GM18502 (cell line): ENCODE data around the gene SOBP.
A peak's percentile ranks its signal among the peaks of the same experiment; 100 is the strongest.

Experiments used
- ATAC-seq: cut with Tn5 transposase; IDR thresholded peaks from one replicate; pipeline ENCODE4 v1.9.1; 2021; ENCODE audit warnings: mild to moderate bottlenecking; ENCODE audit not compliant: unreplicated experiment, poor library complexity

The SOBP gene

DNA sequence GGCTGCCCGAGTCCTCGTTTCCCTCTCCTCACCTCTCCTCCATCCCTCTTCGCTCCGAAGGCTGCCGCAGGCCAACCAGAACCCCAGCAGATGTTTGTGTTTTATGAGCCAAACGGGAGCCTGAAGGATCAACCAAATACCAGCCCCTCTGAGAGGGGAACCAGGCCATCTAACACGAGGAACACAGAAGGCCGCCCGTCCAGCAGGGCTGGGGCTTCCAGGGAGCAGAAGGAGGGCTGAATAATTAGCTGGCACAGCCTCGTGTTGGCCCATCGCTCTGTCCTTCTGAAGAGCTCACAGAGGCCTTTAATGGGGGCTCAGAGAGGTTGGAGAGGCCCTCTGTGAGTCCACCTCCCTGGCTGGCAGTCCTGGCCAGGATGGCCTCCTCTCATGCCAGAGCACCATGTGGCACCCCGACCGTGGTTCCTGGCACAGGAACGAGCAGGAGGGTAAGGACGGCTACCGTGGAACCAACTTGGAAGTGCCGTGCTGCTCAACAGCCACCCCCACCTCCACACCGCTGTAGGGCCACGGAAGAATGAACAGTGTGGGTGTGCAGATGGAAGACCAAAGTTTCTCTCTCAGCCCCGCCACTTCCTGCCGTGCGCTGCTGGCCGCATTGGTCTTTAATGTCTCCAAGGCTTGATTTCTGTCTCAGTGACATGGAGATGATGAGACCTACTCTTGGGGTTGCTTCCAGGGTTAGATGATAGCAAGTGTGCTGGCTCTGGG is 179.0 kb downstream of the SOBP start:
- peak; percentile 89 for ATAC-seq

DNA sequence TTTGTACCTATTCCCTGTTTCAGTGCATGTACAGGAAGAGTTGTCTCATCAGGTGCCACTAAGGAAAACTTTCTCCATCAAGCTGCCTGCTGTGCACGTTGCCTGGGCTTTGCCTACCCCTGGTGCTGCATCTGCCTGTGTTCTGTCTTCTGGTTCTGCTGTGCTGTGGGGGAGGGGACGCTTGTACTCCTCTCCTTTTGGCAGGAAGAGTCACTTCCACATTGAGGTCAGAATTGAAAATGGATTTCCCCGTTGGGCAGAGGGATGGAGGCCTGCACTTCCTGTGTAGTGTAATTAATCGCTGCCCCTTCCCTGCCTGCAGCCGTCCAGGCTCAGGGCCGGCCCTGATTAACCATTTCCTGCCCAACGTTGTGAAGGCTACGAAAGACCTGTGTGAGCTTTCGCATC is 180.9 kb downstream of the SOBP start:
- ATAC-seq: peak; percentile 33

DNA sequence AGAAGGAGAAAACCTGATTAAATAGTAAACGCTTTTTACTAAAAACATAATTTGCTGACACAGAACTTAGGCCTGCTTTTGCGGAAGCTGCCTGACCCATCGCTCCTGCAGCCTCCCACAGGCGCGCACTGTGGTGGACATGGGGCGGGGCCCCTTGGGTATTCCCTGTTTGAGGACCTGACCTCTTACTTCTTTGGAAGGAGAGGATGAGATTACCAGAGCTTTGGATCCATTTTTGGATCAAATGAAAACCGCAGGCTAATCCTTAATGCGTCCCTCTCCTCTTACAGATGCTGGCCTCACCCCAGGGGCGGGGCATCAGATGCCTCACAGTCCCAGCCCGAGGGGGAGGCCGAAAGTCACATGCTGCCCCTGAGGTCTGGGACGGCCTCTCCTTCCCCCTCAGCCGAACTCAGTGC is 183.2 kb downstream of the SOBP start:
- no peak for ATAC-seq

DNA sequence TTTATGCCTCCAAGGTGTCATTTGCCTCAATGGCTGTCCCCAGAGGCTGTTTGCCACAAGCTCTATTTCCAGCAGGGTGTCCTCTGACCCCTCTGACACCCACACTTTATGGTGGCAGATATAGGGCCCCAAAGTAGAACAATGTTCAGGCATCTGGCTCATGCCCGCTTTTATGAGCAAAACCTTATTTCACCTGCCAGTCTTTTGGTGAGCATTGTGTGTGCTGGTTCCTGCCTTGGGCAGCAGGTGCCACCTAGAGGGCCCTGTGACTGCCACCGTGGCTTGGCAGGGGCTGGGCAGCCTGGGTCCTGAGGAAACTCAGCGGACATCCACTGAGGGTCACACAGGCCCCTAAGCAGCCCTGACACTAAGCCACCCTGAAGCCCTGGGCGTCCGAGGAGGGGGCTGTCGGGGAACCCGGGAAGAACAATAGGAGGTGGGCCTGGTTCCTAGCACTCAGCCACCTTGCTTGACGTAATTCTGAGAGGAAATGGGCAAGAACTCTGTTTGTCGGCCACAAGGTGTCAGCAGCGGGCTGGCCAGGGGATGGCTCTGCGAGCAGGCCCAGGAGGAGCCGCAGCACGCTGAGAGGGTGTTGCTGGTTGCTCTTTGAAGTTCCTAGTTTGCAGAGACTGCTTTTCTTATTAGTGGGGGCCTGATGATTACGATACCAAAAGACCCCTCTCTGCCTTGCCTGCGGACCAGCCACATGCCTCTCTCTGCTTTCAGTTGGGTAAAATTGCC is 185.2 kb downstream of the SOBP start:
- ATAC-seq: peak; percentile 88

DNA sequence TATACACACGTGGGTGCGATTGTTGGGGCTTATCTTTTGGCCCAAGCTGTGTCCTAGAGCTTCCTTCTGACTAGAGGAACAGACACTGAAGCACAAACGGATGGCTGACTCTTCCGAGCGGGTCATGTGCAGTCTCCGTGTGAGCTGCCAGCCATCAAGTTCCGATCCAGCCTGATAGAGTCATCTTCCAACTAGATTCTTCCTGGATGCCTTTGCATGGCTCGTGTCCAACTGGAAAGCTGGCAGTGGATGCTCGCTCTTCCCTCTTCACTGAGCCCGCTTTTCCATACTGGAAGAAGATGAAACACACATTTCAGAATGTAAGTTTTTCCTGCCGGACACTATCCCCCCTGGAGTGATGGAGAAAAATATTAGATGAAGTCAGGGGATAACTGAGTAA is 186.1 kb downstream of the SOBP start:
- ATAC-seq: no peak

DNA sequence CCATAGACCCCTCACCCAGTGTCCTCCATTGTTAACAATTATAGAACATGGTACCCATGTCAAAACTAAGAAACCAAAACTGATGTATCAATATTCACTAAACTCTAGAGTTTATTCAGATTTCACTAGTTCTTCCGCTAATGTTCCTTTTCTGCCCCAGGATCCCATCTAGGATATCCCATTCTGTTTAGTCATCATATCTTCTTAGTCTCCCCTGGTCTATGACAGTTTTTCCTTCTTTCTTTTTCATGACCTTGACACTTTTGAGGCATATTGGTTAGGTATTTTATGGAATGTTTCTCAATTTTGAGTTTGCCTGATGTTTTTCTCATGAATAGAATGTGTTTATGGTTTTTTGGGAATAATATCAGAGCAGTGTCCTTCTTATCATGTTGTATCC is 187.5 kb downstream of the SOBP start:
- ATAC-seq: no peak

DNA sequence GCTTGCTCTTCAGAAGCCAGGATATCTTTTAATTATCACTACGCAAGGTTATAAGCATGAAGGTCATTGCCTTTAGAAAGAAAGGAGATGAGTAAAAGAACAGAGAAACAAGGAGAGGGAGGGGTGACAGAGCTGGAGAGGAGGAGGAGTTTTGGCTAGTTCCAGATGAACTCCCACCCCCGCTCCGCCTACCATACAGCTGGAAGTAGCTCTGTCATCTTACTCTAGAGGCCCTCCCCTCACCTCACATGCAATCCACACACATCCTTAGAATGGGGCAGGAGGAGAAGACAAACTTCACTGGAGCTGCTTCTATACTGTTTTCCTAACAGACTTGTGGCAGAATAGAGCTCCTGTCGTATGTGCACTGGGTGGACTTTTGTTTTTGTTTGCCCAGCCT is 189.5 kb downstream of the SOBP start:
- ATAC-seq: no peak

DNA sequence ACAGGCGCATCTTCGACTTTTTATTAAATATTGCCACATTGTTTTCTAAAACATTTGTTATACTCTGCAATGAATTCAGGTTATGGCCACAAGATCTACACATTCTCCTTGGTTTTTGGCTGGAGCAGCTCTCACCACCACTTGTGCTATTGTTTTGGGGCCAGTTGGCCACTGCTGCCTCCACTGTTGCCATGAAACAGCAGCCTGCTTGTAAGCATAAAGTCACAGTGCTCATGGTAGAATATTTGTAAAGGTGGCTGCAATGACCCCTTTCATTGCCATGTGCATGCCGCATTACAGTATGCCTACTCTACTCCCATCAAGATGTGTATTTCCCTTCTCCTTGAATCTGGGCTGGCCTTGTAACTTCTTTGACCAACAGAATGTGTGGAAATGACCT is 192.8 kb downstream of the SOBP start:
- no peak for ATAC-seq

DNA sequence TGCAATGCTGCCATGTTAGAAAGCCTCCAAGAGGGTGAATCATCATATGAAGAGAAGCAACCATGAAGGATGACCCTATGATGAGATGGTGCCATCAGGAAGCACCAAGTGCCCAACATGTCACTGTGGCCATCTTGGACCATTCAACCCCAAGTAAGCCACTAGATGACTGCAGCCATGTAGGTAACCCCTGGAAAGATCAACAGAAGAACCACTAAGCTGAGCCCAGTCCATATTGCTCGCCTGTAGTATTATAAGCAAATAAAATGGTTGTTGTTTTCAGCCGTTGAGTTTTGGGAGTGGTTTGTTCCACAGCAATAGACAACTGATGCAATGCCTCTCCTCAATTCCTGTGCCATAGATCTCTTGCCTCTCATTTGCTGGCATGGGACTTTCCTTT is 193.3 kb downstream of the SOBP start:
- ATAC-seq: no peak

DNA sequence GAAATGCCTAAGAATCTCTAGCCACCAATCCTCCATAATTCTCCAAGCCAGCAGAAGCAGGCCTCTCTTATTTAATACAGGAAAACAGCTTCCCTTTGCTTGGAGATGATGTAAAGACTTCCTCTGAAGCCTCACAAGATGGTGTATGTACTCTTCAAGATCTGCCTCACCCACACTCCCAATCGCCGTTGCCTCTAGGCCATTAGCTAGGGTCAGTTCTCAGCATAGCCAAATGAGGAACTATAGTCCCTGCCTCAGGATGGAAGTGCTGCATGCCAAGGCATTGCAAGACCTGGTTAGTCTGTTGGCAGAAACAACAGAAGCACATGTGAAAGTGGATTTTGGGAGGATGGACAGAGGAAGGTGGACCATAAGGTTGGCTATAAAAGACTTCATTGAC is 195.1 kb downstream of the SOBP start:
- no peak for ATAC-seq

DNA sequence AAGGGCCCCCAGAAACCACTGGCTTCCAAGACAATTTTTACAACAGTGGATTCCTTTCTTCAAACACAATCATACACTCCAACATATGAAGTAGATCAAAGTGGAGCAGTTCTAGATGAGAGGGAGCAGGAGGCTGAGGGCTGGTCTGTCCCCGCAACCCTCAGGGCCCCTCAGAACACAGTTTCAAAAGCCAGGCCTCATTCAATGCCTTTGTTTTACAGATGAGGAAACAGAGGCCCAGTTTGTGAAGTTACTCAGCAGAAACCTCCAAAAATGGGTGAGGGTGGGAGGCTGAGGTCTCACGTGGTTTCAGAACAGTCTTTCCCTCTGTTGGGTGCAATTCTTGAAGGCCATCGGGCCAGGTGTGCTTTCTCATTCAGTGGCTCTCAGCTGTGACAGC is 199.3 kb downstream of the SOBP start:
- no peak for ATAC-seq

DNA sequence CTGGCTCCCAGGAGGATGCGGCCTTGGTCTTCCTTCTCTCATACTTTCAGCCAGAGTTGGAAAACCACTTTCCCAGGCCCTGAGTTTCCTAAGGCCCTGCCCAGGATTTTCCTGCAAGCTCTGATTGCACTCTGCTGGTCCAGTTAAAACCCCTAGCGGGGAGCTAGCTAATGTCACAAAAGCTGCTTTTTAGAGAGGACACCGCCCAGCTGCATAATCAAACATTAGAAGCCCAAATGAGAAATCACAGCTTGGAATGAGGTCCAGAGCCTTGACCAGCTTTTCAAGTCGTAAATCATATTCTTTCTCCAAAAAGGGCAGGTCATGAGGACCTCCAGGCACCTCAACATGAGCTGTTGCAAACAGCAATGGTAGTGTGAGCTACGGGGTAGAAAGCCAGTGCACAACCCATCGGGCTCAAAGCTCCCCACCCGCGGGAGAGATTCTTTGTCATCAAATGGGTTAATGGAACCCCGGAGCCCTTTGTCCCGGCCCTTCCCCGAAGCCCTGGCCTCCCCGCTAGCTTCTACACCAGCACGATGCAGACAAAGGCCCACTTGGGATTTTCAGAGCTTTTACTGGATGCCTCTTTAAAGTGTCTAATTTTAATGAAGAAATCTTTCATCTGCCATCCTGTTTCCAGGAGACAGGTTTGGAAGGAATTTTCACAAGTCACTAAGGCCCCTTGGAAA is 200.2 kb downstream of the SOBP start:
- no peak for ATAC-seq

DNA sequence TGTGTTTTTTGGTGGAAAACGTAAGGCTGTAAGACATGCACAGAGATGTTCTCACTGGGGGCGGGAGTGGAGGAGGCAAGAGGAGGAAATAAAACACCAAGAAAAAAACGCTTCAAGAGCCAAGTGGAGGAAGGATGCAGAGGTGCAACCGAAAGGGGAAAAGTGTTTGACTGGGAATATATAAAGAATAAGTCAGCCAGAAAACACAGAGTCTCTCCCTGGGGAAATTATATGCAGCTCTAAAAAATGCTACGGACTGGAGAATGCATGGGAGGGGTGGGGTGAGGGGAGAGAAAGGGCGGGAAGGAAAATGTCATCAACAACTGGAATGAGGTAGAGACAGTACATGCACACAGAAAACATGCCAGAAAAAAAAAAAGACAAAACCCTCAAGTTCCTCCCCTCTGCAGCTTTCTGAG is 200.7 kb downstream of the SOBP start:
- no peak for ATAC-seq

DNA sequence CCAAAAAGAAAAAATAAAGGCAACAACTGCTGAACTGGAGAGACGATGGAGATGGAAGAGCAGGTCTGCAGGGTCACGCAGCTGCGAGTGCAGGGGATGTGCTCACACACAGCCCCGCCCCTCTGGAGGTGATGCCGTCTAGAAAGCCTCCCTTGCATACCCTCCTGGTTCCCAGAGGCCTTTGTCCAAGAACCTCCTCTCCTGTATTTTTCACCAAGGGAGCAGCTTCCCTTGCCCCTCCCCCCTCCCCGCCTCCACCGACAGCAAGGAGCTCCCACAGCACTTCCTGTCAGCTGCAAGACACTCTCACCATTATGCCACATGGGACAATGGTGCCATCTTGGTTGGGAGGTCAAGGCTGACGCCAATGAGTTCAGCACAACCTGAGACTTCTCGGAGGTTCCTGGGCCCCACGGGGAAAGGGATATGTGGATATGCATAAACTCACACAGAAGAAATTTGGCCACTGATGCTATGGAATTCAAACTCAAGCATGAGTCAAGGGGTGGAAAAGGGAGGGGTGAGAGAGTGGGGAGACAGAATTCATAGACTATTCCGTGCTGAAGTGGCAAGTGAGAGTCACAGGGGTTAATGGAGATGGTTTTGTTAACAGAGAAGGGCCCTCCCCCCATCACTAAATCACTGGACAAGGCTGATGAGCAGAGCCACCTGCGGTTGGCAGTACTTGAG is 201.3 kb downstream of the SOBP start:
- ATAC-seq: no peak

DNA sequence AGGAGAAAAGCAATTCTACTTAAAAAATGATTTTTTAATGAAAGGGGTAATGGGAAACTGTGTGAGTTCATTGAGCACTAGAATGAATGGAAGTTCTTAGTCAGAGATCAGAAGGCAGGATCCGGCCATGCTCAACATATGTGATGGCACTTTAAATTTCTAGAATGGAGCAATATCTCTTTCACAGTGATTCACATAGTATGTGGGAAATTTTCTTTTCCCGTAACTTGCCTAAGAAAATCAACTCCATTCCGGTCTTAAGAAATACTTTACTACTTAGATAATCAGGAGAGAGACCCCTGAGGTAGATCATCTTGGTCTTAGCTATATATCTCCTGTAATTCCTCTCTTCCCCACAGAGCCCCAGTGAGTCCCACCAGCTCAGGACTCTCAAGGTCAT is 202.4 kb downstream of the SOBP start:
- no peak for ATAC-seq

DNA sequence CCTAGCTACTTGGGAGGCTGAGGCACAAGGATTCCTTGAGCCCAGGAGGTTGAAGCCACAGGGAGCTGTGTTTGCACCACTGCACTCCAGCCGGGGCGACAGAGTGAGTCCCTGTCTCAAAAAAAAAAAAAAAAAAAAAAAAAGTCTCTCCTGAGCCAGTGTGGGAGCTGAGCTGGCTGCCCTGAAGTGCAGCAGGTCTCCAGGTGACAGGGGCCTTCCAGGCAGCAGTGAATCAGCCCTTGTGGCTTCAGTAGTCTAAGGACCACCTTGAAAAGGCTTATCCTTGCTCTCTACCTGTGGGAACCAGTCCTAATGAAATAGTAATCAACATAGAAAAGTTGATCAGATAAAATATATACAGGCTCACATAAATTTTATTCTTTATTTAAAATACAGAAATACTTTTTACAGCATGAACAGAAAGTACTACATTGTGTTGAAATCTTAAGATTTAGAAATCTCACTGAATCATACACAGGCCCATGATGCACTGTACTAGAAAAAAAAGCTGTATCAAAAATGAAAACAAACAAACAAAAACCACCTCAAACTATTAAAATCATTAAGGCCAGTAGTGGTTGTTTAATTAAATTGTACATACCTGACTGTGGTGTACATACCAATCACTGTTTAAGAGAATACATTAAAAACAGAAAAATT is 205.3 kb downstream of the SOBP start:
- no peak for ATAC-seq

DNA sequence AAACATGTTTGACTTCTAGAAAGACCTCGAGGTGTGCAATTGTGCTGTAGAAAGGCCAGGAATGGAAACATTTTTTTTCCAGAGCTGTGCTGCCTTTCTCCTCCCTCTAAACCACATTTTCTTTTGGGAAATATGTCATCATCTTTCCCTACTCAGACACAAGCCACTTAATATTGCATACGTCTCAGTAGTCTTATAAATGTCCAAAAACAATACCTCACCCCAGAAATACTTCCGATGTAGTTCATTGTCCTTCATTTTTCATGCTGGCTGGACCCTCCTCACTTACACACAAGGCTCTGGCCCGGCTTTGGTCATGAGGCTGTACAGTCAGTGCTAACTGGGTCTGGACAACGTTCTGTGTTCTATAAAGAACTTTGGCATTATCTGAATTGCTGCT is 207.8 kb downstream of the SOBP start:
- ATAC-seq: no peak

DNA sequence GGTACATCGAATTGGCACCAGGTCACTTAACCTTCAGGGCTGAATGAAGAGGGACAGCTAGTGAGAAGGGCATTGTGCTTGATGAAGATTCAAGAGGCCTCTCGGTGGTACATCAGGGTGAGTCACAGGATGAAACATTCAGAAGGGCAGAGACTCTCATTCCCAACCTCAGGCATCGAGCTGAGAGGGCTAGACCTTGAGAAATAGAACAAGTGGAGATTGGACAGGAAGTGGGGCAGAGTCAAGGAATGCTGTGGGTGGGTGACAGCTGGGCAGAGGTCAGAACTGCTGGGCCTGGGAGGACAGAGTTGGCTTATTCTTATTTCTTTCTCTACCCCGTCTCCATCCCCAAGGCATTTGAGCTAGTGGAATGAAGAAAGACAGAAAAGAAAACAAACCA is 208.2 kb downstream of the SOBP start:
- no peak for ATAC-seq

DNA sequence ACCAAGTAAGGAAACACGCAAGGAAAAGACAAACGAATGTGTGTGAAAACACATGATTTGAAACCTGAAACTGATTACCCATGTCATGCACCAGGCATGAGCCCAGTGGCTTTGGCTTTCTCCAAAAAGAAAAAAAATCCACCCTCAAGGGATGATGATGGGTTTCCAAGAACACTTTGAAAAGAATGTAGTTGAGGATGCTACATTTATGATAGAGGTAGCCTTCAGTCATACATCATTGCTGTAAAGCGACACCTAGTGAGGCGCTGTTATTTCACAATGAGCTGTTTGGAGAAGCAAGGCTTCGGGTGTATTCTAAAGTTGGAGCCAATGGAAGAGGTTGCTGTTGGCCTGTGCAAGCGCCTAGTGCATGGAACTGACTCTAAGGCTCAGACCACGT is 209.3 kb downstream of the SOBP start:
- no peak for ATAC-seq

DNA sequence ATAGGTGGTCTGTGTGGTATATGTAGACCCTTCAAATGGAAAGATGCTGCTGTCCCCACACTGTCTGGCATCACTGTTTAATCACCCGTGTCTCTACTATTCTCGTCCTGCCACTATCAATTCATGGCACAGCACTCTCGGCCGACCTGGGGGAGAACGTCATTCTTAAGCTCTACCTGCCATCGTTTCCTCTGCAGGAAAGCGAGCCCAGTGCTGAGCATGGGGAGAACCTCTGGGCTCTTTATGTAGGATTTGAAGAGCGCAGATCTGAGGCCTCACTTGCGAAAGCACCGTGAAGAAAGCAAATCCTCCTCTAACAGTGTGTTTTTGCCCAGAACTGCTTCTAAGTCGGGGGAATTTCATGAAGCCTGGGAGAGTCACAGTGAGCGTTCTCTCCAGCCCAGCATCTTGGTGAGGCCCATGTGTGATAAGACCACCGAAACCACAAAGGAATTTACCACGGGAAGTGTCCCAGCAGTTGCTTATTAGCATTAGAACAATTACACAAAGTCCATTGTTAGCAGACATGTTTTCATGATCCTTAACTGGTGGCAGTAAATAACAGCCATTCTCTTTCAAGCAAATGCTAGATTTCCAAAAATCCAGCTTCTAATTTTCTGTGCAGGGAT is 209.9 kb downstream of the SOBP start:
- no peak for ATAC-seq
